Coronary artery (tissue), 2 donors: ENCODE measurements around the gene TCF23.
"Not testable (repeated sequence)": the region's sequence is repeated elsewhere in the genome, so short reads cannot be mapped to it uniquely, and the experiment has no call there.

Experiments
- DNase-seq: peaks from one replicate; pipeline ENCODE4 v3.0.0-alpha.2; 2017; ENCODE audit warnings: low spot score
- H3K27ac ChIP-seq, 2 donors: fragments of 200-600 bp; sonication (generic); one replicate each; pipeline ENCODE4 v1.5.1; 2016 to 2019
- H3K4me3 ChIP-seq: fragments of 200-600 bp; sonication (generic); 2 replicates; pipeline ENCODE4 v1.5.1; 2016; ENCODE audit warnings: mild to moderate bottlenecking, moderate library complexity
- CTCF ChIP-seq: fragments of 200-600 bp; sonication (generic); IDR thresholded peaks from one replicate; pipeline ENCODE4 v1.5.1; 2019; ENCODE audit warnings: antibody characterized with exemption

TCF23 gene

GRCh38 chr2:27171351-27171848 lies 22.6 kb downstream of the TCF23 start:
- DNase-seq: no peak

GRCh38 chr2:27174638-27175037 lies 25.8 kb downstream of the TCF23 start:
- no peak overlapping the region for H3K4me3 ChIP-seq
- peak overlapping the region in 1 of 2 donors; percentile 51 for H3K27ac ChIP-seq
- no peak for TF ChIP-seq CTCF
- DNase-seq: no peak

More at GRCh38 chr2:27171351-27171848, 22.6 kb downstream of the TCF23 start:
- no peak overlapping the region for H3K27ac ChIP-seq
- TF ChIP-seq CTCF: no peak
- H3K4me3 ChIP-seq: no peak overlapping the region

- no peak for DNase-seq
- Histone ChIP-seq H3K27ac (peak overlapping the region in 1 of 2 donors; percentile 51), H3K4me3 (no peak overlapping the region)
- TF ChIP-seq CTCF: no peak
Measured at GRCh38 chr2:27175330-27175729, 26.5 kb downstream of the TCF23 start.

- DNase-seq, H3K4me3 ChIP-seq: not testable (repeated sequence)
- H3K27ac ChIP-seq: peak overlapping the region in 1 of 2 donors; percentile 51
Measured at GRCh38 chr2:27175781-27176180, 27.0 kb downstream of the TCF23 start.

GRCh38 chr2:27177441-27178351 lies 28.9 kb downstream of the TCF23 start:
- no peak overlapping the region for H3K27ac ChIP-seq
- H3K4me3 ChIP-seq: no peak overlapping the region
- DNase-seq: no peak
- TF ChIP-seq CTCF: no peak

GRCh38 chr2:27178469-27178868 lies 29.7 kb downstream of the TCF23 start:
- no peak for DNase-seq
- H3K4me3 ChIP-seq: no peak overlapping the region
- H3K27ac ChIP-seq: no peak overlapping the region
- no peak for TF ChIP-seq CTCF

- H3K4me3 ChIP-seq: no peak overlapping the region
- H3K27ac ChIP-seq: peak overlapping the region in 1 of 2 donors; percentile 43
- TF ChIP-seq CTCF: no peak
- DNase-seq: no peak
Measured at GRCh38 chr2:27179344-27180000, 30.7 kb downstream of the TCF23 start.
